ENCODE results near the gene SLC38A10. TPM values are rescaled to one million over a fixed set of nuclear protein-coding genes. Genes with fewer than 3 reads are reported as not detected.

SLC38A10 gene
- polyA plus RNA-seq, 1 of the 3 experiments (the other 2 are of a cell fraction), result 82.2 TPM

- TF ChIP-seq IRF3 (IDR thresholded peaks at IDR 0.05; ENCODE audit: low read depth, low read length), result no peak
- no peak for TF ChIP-seq EZH2phosphoT487 (IDR thresholded peaks at IDR 0.05; ENCODE audit: borderline replicate concordance, low read depth)
- no peak for TF ChIP-seq YY1 (IDR thresholded peaks at IDR 0.05; ENCODE audit: low read depth)
- TF ChIP-seq FOXJ3 (CRISPR knock-in tag; IDR thresholded peaks at IDR 0.05), result no peak
- TF ChIP-seq RCOR1 (IDR thresholded peaks at IDR 0.05; ENCODE audit: low read length), result no peak
Measured at GRCh38 chr17:81249223-81250040, 45.7 kb downstream of the SLC38A10 start (continued).

GRCh38 chr17:81248649-81249048 is 46.5 kb downstream of the SLC38A10 start:
- H3F3A ChIP-seq (replicated peaks; ENCODE audit: insufficient read depth), result no peaks in the 10 kb centered on the region
- ChIA-PET CTCF (interaction anchor here (1.1 to 2.6 kb wide), 4 partner anchors 9 to 146 kb away, joined by 5 to 11 read pairs (median 8); no protein-coding TSS in a partner anchor), POLR2A (no interaction called here)
- peaks cover 6% of the 10 kb centered on the region; the same call in 1 of the 2 replicates for H4K20me1 ChIP-seq (ENCODE audit: insufficient read depth)
- H3K9ac ChIP-seq, result no peak overlapping the region
- H3K27ac ChIP-seq (ENCODE audit: low read depth in 2 of 2, low read length in 1 of 2), result no peak overlapping the region
- WGBS (ENCODE audit: low lambda C conversion rate), result 84% methylated on average over 13 of the region's 16 CpGs
- DNase-seq, result no peak
- TF ChIP-seq MXI1 (IDR thresholded peaks at IDR 0.05; ENCODE audit: low read depth, low read length) (no peak), IRF3 (IDR thresholded peaks at IDR 0.05; ENCODE audit: low read depth, low read length) (no peak), USF2 (IDR thresholded peaks at IDR 0.05; ENCODE audit: borderline replicate concordance, low read depth, low read length) (no peak), ELF1 (IDR thresholded peaks at IDR 0.05) (no peak), TCF12 (IDR thresholded peaks at IDR 0.05) (no peak), RCOR1 (IDR thresholded peaks at IDR 0.05; ENCODE audit: low read length) (no peak), GABPA (IDR thresholded peaks at IDR 0.05; ENCODE audit: low read depth) (no peak)
- H3K4me1 ChIP-seq (ENCODE audit: control insufficient read depth in 1 of 2, insufficient read depth in 2 of 2, low read depth in 1 of 2, low read length in 1 of 2), result peaks cover 0 to 44% of the 10 kb centered on the region in 2 experiments; a peak in 1 of 4 replicates
- no peaks in the 10 kb centered on the region for H3K9me2 ChIP-seq
- no peak overlapping the region for H3K4me2 ChIP-seq
- H3K79me2 ChIP-seq (ENCODE audit: insufficient read depth), result peaks cover 9% of the 10 kb centered on the region; the same call in 1 of the 2 replicates
- H3K9me3 ChIP-seq, result no peaks in the 10 kb centered on the region
- no peak overlapping the region for H2AFZ ChIP-seq (ENCODE audit: low read depth)
- peaks cover 30 to 58% of the 10 kb centered on the region in 2 experiments for H3K36me3 ChIP-seq (replicated peaks in 1 of 2; ENCODE audit: control insufficient read depth in 1 of 2, insufficient read depth in 2 of 2, low read length in 1 of 2)
- no peak overlapping the region for H3K4me3 ChIP-seq (ENCODE audit: low read depth in 2 of 2, low read length in 1 of 2)
- H3K27me3 ChIP-seq (ENCODE audit: insufficient read depth), result no peaks in the 10 kb centered on the region

Data from SK-N-SH (cell line).